SHP77 treated with DMSO at 0.1 percent for 48 hours (cell line): ENCODE data around the gene USP7.

Experiments
- DNase-seq: peaks from one replicate; lab custom pipeline; 2025; lab: John Stamatoyannopoulos, UW

The USP7 gene

DNA sequence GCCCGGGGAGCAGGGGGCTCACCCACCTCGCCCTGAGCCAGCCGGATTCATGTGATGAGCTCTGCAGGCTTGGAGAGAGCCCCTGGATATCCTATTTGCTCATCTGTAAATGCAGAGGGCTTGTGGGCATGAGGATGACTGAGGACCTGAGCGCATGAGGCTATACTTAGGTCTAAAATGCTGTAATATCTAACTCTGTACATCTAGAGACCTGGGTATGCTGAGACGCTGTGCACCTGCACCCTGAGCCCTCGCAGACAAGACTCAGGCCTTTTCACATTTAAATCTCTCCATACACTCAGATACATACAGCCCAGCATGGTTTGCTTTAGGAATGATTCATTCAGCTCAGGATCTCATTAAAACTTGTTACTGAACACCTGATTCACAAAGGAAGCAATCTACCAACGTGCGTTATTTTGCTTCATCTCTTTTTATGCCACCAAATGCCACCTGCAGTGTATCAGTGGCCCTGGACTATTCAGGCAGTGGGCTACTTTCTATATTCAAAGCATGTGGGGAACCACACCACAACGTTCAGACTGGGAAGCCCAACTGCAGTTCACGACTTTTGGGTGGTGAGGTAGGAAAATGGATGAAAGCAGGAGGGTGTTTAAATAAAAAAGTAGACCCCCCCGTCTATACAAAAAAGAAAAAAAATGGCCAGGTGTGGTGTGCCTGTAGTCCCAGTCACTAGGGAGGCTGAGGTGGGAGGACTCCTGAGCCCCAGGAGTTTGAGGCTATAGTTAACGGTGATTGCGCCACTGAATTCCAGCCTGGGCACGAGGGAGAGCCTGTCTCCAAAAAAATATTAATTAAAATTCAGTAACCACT, 12.0 kb downstream of the USP7 start:
- DNase-seq, result no peak

DNA sequence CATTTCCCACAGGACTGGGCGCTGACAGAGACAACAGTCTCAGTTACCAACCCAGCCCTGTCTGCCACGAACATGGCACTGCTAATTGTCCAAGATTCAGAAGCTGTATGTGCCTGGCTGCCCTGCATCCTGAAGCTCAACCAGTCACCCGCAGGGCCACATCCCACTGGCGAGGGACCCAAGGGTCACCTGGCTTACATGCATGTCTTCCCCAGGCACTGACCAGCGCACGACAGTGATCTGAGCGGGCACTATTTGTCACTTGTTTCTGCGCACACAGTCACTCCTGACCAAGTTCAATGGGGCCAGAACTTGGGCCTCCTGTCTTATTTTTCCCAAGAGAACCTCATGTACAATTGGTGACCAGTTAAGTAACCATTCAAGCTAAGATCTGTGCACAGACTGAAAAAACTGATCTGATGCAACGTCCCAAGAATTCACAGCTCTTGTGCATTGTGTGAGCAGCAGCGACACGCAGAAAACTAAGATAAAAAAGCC, 13.1 kb downstream of the USP7 start:
- no peak for DNase-seq

DNA sequence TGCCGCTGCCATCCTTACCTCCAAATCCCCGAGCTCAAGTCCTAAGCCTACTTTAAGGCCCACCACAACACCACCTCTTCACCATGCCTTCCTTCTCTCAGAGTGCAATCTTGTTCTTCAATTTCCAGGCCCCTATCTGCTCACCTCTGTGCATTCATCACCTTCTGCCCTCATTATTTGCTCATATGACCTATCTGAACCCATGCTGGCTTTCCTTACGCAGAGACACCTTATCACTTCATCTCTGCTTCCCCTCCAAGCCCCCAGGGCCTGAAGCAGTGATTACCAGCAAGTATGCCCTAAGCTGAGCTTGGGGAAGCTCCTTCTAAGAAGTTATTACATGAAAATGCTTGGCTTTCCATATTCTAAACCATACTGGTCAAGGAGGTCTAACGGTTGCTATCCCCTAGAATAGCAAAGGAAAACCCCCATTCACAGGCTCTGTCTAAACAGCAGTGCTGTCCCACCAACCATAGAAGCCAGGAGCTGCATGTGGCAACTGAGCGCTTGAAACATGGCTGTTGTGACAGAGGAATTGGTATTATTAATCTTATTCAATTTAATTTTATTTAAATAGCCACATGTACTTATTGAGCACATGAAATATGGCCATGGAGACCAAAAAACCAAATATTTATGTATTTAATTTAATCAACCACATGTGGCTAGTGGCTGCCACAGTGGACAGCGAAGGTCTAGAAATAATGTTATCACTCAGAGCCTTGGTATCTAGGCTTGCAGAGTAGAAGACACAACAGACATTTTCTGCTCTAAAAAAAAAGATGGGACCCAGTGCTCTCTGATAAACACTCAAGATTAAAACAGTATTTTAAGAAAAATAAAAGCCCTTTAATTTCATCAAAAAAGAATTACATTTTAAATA, 13.9 kb downstream of the USP7 start:
- DNase-seq, result no peak

DNA sequence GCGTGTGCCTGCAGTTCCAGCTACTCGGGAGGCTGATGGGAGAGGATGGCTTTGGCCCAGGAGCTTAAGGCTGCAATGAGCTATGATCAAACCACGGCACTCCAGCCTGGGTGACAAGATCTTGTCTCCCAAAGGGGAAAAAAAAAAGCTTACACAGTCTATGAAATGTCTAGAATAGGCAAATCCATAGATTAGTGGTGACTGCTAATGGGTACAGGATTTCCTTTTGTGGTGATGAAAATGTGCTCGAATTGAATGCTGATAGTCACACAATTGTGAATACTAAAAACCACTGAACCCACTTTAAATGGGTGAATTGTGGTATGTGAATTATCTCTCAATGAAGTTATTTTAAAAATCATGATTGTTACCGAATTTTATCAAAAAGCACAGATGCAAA, 14.9 kb downstream of the USP7 start:
- no peak for DNase-seq

DNA sequence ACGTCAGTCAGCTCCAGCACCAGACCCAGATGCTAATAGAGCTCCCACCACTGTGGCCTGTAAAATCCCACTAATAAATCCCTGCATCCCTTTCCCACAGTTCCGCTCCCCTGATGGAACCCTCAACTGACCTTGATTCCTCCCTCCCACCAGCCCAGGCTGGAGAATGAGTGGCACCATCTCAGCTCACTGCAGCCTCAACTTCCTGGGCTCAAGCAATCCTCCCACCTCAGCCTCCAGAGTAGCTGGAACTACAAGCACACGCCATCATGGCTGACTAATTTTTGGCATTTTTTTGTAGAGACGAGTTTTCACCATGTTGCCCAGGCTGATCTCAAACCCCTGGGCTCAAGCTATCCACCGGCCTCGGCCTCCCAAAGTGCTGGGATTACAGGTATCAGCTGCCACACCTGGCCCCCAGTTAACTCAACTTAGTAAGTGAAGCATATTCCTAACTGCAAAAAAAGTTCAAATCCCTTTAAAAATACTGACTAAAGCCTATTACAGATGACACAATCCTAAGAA, 15.6 kb downstream of the USP7 start:
- DNase-seq, result no peak

DNA sequence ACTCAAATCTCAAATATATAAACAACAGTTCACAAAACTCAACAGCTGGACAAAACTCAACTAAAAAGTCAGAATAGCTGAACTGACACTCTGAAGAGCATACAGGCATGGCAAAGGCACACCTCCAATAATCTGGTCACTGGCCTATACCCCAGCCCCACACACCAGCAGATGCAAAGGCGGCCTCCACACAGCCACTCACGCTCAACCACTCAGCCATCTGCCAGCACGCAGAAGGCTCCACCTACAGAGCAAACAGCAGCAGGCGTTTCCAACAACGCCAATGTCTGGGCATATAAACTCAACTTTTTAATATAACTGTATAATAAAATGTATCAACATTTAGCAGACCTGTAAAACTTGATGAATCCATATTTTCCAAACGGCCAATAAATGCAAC, 17.2 kb downstream of the USP7 start:
- DNase-seq, result no peak

DNA sequence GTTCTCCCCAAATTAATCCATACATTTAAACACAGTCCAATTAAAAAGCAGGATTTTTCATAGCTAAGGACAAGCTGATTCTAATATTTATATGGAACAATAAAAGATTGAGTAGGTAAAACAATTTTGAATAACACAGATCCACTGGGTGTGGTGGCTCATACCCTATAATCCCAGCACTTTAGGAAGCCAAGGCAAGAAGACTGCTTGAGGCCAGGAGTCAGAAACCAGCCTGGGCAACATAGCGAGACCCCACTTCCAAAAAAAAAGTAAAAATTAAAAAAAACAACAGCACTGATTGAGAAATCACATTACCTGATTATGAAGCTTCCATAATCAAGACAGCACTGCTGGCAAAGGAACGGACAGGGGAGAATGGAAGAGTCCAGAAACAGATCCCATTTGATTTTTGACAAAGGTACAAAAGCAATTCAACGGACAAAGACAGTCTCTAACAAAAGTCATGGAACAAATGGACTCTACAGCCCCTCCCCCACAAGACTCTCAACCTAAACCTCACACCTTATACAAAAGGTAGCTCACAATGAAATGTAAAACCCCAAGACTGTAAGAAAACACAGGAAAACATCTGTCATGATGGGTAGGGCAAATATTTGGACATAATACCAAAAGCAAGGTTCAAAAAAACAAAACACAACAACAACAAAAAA, 17.9 kb downstream of the USP7 start:
- no peak for DNase-seq

DNA sequence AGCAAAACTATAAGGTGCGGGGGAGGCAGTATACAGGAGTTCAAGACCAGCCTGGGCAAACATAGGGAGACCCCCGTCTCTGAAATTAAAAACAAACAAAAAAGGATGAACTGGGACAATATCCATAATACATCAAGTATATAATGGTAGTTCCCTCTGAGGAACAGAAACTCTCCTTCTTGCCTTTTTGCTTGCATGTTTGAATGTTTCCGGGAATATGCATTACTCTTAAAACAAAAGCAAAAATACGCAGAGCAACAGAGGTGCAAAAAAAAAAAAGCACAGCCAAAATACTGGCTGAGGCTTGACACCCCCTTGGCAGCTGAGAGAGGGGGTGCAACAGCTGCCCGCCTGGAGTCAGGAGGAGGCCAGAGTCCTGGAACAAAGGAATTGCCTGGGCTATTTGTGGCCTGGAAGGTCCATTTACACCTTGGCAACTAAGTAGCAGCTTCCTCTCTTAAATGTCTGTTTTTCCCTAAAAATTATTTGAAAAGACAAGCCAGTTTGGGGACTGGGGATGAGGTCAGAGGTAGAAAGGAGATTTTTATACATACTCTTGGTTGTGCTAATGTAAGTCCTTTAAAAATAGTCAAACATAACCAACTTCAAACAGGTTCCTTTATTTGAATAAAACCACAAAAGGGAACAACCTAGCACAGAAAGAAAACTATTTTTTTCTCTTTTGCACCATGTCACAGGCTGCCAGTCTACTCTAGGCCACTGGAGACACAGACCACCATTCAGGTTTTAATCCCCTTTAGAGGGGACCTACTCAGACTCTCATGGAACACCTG, 19.5 kb downstream of the USP7 start:
- DNase-seq, result no peak

DNA sequence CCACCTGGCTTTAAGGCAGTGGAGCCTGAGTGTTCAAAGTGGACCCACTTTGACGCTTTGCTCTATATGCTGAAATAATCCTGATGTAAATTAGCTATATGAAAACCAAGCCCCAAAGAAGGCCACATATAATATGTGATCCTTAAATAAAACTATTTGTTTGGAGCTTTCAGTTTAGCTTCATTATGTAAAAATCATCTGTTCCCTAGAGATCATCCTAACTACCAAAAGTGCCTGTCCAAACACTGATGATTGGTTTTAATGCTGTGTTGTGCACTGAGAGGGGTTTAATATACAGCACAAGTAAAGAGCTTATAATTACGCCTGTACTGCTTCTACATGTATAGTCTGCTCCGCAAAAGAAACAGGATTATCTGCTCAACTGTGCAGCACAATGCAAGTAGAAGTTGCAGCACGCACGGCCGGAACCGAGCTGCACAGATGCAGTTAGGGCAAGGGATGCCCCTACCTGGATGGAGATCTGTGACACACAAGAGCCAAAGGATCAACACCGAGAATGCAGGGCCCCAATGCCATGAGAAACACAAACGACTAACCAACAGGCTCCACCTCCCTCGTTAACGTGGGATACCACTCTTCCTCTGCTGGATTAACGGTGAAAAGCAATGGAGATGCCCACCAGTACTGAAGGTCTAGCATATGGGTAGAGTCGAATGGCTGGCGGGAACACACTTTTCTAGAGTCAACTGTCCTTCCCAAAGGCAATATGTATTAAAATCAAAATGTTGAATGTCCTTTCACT, 20.5 kb downstream of the USP7 start:
- DNase-seq, result no peak

DNA sequence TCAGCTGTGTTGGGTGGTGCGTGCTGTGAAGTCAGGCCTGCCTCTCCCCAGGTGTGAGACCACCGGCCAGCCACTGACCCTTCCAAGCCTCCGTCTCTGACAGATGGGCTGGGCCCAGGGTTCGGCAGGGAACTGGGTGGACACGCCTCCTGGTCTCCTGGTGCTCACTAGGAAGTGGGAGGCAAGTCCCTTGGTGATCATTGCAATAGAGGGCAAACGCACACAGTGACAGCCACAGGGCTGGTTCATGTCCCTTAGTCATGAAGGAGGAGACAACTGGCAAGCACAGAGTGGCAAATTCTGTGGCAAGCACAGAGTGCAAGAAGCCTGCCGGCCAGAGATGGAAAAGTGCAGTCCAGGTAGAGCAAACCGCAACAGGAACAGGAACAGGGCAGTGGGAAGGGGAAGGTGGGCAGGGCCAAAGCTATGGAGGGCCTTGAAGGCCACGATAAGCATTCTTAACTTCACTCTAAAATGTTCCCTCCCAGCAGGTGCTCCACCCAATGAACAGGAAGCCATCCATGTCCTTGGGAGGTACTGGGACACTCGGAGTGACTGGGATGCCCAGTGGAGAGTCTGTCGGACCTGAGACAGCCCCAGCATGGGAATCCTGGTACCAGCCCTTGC, 21.9 kb downstream of the USP7 start:
- no peak for DNase-seq

DNA sequence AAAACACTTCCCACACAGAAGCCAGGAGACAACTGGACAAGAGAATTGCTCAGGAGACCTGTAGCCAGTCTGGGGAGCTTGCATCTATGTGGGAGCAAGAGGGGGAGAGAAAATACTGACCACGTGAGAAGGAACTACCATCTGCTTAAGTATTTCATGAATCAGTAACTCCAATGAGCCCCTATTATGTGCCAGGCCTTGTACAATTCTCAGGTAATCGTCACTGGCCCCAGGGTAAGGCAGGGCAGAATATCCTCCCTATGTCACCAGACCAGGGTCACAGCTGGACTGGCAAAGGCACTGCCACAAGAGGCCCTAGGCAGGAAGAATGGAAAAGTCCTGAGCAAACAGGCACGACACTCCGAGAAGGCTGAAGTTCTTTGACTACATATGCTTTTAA, 25.9 kb downstream of the USP7 start:
- DNase-seq, result no peak

DNA sequence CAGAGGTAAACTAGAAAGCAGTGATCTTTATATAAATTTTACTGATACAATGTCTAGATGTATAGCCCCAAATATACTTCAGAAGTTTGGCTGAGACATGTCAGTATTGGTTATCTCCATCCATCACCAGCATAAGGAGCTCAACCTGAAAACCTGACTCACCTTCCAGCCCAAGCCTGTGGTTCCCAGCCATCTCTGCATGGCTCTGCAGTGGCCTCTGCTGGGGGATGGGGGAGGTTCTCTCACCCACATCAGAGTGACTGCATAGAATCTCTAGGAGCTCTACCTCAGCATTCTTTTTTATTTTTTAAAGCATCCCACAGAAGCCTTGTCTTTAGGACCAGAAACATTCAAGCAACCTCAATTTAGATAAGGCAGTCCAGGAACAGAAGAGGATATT, 27.3 kb downstream of the USP7 start:
- DNase-seq, result no peak

DNA sequence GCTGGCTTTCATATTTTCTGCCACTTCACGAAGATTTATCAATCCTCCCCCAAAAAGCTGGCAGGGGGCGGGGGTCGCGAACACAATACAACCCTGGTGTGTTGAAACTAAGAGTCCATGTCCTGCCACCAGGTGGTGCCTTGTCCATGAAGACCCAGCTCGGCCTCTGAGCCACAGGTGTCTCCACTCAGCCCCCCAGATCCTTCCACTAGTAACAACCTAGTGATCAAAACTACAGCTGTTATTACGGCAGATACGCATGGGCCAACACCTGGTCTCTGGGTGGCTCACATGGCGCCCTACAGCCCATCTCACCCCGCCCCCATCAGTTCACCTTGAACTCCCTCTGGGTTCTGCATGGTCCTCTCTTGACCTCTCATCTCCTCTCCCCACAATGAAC, 27.7 kb downstream of the USP7 start:
- DNase-seq, result no peak

DNA sequence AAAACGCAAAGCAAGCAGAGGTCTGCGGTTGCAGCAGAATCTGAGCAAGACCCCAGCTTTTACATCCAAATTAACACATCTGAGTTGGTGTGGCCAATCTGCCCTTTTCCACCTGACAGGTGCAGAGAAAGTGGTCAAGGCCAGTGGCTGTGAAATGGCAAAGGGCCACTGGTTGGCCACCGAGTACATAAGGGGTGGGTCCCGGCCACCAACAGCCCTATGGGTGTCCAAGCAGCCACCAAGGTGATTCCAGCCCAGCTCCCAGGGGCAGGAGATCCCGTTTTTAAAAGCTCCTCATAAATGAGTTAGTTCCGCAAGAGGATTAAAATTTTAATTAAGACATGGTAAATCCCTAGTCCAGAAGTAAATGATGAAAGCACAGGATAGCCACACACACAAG, 29.1 kb downstream of the USP7 start:
- no peak for DNase-seq

DNA sequence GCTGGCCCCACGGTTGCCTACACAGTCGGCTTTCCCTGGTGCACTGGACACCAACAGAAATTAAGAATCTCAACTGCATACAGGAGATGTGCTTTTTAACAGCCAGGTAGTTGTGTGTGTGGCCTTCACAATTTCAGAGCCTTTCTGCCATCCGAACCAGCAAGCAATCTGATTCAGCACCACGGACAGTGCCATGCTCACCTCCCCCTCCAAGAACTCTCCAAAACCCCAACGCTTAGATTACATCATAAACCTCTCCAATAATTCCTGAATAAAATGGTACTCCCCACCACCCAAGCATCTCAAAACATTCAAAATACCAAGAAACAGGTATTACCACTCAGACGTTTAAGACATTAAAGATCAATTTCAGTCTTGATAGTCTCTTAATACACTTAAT, 31.8 kb downstream of the USP7 start:
- DNase-seq, result no peak

DNA sequence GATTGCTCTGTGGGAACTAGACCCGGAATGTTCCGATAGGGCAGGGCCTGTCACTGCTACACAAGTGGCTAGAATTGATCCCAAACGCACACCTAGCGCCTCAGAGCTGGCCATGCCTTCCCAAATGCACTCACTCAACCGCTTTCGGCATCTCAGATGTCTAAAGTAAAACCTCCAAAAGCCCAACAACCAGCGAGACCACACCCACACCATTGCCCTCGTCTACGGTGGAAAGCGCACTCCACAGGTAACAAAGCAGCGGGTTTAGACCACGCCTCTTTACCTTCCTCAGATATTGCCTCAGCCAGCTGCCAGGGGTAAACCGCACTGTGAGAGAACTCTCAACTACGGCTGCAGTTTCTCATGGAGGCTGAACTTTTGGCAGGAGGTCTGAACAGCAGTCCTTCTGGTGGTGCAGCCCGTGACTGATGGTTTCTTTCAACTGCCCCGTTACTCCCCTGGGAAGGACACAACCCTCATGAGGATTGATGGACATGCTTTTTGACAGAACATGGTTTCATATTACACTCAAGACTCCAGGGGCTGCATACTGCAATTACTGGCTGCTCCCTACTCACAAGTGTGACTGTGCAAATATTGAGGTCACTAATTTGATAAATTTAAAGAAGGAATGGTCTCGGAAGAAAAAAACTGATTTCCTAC, 34.5 kb downstream of the USP7 start:
- no peak for DNase-seq

DNA sequence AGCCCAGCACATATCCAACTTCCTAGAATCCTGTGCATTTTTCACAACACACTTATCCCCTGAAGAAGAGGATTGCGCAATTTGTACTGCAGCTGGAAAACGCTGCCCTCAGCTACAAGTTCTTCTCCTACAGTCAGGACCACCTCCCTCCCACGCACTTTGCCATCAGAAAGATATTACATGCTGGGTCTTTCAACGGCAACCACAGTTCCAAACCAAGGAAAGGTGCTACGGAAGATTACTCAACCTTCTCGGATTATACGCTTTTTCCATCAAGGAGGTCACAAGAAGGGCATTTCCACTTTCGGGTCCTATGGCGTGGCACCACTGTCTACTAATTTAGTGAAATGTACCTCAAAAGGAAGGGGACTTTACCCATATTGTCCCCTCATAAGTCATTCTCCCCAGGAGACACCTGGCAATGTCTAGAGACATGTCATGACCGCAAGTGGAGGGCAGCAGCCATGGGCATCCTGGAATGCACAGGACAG, 35.2 kb downstream of the USP7 start:
- no peak for DNase-seq

DNA sequence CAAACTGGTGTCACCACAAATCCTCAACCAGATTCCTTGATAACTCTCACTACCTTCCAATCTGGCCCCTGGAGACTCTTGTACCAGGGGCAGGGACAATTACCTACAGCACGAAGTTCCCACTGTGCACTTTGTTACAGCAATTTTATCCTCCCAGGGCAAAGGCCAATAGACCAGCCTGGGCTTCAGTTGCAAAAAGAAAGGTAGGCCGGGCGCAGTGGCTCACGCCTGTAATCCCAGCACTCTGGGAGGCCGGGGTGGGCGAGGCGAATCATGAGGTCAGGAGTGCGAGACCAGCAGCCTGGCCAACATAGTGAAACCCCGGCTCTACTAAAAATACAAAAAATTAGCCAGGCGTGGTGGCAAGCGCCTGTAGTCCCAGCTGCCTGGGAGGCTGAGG, 36.9 kb downstream of the USP7 start:
- no peak for DNase-seq

DNA sequence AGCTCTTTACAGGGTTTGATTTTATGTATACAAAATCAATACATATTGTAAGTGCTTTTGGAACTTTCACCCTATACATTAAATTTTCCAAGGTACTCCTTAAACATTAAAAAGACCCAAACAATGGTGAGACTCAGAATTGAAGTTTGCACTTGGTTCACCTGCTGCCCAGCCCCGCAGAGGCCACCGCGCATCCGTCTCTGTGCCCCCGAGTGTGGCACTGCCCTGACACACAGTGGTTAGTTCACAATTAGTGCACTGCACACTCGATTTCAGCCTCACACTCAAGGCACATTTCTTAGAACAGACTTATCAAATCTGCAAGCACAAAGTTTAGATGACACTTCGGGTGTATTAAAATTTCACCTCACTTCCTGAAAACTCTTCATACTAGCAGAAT, 38.3 kb downstream of the USP7 start:
- DNase-seq, result no peak

DNA sequence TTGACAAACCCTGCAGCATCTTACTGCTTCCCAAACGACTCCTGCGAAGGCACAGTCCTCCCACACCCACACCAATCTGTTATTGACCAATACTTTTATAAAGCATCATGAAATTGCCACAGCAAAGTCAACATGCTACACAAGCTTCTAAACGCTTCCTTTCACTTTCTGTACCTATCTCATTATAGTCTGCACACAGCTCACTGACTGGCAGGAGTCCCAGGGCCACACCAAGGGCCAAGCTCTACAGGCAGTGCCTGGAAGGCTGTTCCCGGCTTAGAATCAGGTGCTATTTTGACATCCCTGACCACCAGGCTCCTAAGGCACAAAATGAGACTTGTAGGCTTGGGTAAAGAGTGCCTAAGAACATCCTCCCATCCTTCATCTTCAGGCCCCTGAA, 39.5 kb downstream of the USP7 start:
- DNase-seq, result no peak
